ENCODE results near the gene COMMD9.
"Not testable (repeated sequence)": the region's sequence is repeated elsewhere in the genome, so short reads cannot be mapped to it uniquely, and the experiment has no call there.

The COMMD9 gene

DNA sequence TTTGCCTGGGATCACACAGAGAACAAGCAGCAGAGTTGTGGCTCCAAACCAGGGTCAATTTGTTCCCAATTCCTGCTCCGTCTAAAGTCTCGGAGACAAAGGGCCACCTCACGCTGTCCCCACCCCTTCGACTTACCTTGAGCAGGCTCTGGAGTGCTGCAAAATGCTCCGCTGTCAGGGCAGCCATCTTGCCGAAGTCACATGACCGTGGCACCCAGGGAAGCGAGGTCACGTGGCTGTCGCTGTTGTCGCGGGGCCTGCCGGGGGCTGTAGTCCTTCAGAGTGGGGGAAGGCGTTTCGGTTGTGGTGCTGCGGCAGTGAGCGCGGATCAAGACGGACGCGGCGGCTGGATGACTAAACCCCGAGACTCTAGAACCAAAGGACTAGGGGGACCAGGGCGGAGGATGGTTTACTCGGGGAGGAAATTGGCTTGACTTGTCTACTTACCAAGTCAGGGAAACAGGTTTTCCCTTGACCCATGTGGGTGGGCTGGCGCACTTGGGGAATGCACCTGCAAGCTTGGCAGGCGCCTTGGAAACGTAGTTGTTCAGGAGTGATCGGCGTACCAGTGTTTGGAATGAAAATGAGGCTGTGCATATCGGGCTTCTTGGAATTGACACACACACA lies at the start of gene COMMD9:
Gene COMMD9, minus strand, starts transcription at position 199 of the 627 bp plus-strand sequence. Its CDS starts 12 bp downstream, at position 187.
- peak; percentile 88 for DNase-seq (ENCODE audit: low read depth)

DNA sequence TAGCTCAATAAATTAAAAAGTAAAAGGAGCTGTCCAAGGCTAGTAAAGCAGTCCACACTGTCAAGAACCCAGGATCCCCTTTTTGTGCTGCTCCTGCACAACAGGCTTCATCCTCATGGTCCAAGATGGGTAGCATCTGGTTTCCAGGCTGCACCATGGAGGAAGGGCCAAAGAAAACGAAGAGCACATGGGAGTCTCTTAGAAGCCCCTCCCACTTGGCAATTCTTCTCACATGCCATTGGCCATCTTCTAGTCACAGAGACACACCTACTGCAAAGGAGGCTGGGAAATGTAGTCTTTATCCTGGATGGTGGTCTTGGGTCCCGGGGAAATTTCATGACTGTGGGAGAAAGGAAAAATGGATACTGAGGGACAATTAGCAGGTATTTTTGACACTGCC lies 44.7 kb upstream of the COMMD9 start:
- DNase-seq (ENCODE audit: low read depth), result no peak

DNA sequence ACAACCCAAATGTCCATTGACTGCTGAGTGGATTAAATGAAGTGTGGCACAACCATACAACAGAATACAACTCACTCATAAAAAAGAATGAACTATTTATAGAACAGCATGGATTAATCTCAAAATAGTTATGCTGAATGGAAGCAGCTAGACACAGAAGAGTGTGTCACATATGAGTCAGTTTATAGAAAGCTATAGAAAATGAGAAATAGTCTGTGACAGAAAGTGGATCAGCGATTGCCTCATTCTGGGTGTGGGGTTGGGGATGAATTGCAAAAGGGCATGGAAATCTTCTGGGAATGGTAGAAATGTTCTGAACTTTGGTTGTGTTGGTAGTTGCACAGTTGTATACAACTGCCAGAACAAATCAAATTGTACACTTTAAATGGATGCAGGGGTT lies 44.2 kb upstream of the COMMD9 start:
- no peak for DNase-seq (ENCODE audit: low read depth)

DNA sequence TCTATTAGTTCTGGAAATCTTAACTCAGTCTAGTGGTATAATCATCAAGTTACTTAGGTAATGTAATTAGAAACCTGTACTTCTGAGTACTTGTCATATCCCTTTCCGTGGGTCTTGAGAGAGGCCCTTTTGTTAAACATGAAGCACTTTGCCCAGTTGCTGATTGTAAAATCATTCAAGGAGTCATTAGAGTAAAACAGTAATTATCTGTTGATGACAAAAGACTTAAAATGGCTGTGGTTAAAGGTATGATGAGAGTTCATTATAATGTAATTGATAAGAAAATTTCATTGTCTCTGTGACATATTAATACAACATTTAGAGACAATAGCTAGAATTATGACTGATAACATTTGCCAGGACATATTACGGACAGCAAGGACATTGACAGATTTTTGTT lies 41.2 kb upstream of the COMMD9 start:
- DNase-seq (ENCODE audit: low read depth), result no peak

DNA sequence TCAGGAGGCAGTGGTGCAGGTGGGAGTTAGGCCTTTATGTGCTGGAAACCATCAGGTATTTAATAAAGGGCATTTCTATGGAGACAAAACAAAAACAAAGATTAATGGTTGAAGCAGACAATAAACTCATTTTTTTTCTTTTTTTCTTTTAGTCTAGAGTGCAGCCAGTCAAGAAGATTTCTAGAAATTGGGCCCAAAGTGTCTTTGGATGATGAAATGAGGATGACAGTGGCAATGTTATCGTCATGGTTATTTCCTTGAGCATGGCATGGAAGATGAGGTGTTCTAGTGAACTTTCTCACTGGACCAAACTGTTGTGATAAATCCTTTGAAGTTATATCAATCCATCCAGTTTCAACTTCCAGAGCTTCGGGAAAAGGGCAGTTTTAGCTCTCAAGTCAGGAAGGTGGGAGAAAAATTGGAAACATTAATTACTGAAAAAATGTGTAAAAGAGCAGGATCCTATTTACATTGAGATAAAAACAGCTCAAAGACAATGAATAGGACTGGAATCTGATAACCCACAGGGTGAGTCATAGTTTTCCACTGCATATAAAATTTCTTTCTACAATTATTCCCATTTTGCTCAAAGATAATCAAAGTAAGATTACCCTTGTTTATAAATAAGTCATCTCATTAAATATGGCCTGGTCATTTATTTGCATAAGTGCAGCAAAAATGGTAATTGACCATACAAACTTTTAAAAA lies 39.9 kb upstream of the COMMD9 start:
- no peak for DNase-seq (ENCODE audit: low read depth)

DNA sequence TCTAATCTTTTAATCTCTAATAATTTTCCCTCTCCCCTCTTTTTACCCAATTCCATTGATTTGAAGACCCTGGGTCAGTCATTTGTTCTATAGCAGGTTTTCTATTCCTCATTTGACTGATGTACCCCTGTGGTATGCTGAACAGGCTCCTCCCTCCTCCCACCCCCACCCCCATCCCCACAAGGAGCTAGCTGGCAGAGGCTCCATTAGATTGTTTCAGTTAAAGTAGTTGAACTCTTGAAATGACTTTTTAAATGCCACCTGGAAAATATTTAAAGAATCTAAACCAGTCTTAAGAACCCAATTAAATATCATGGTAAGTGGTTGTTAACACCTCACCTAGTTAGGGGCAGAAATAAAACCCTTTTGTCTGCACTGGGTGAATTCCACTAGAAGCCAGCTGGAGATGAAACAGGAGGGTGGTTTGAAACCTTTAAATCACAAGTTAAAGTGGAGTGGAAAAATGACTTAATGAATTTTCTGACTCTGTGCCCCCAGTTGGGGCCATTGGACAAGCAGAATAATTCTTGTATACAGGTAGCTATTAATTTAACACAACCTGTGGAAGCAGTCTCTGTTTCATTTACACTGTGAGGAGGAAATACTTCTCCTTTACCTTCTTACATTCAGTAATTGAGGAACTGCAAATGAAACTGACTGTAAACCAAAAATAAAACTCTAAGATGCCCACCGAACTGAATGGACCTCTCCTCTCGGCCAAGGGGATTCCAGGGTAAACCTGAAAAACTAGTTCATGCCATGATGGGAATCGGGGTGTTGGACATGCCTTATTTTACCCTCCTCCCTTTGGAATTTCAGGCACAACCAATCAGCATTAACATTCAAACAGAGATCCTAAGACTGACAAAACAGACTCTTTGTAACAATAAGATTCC lies 37.5 kb upstream of the COMMD9 start:
- no peak for DNase-seq (ENCODE audit: low read depth)

DNA sequence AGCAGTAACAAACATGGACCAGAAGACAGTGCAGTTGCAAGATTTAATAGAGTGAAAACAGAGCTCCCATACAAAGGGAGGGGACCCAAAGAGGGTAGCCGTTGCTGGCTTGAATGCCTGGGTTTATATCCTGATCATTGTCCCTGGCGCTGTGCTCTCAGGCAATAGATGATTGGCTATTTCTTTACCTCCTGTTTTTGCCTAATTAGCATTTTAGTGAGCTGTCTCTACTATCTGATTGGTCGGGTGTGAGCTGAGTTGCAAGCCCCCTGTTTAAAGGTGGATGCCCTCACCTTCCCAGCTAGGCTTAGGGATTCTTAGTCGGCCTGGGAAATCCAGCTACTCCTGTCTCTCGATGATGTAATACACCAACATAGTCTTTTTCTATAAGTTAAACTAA lies 36.2 kb upstream of the COMMD9 start:
- not testable (repeated sequence) for DNase-seq (ENCODE audit: low read depth)

DNA sequence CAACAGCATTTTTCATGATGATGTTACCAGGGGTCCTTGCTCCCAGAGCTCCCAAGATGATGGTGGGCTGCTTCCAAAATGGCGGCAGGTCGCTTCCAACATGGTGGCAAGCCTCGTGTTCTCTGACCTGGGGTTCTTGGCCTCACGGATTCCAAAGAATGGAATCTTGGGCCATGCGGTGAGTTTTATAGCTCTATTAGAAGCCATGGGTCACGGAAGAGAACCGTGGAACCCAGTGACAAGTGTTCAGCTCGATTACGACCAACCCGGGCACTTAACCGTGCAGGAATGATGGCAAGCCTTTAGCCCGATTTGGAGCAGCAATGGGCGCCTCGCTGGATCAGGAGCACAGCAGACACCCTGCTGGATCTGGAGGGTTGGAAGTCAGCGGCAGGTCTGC lies 35.7 kb upstream of the COMMD9 start:
- not testable (repeated sequence) for DNase-seq (ENCODE audit: low read depth)

DNA sequence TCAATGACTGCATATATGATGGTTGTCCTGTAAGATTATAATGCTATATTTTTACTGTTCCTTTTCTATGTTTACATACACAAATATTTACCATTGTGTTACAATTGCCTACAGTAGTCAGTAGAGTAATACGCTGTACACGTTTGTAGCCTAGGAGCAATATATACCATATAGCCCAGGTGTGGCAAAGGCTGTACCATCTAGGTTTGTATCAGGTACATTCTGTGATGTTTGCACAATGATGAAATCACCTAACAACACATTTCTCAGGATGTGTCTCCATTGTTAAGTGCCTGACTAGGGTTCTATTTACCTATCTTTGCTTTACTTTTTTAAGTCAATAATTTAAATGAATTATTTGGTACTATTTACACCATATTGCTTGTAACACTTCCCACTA lies 28.8 kb upstream of the COMMD9 start:
- DNase-seq (ENCODE audit: low read depth), result no peak

DNA sequence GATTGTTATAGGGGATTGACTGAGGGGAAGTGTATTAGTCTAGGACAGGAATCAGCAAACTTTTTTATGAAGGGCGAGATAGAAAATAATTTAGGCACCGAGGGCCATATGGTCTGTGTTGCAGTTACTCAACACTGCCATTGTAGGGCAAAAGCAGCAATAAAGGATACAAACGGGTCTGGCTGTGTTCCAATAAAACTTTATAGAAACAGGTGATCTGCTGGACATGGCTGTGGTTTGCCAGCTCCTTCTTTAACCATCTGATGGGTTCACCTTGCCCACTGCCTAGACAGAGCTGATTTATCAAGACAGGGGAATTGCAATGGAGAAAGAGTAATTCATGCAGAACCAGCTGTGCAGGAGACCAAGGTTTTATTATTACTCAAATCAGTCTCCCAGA lies 26.8 kb upstream of the COMMD9 start:
- no peak for DNase-seq (ENCODE audit: low read depth)

DNA sequence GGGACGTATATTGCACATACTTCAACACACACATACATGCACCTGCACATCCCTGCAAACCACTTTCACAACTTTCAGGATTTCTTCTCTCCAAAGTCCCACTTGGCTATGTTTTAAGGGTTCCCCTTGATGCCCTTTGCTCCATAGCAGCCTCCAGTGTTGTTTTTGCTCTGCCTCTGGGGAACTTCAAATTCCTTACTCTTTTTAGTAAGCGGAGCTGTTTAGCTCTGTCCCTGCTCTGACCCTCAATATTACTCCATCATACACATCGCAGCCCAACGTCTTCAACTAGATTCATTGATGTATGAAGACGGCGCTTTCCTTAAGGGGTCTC lies 25.2 kb upstream of the COMMD9 start:
- no peak for DNase-seq (ENCODE audit: low read depth)

DNA sequence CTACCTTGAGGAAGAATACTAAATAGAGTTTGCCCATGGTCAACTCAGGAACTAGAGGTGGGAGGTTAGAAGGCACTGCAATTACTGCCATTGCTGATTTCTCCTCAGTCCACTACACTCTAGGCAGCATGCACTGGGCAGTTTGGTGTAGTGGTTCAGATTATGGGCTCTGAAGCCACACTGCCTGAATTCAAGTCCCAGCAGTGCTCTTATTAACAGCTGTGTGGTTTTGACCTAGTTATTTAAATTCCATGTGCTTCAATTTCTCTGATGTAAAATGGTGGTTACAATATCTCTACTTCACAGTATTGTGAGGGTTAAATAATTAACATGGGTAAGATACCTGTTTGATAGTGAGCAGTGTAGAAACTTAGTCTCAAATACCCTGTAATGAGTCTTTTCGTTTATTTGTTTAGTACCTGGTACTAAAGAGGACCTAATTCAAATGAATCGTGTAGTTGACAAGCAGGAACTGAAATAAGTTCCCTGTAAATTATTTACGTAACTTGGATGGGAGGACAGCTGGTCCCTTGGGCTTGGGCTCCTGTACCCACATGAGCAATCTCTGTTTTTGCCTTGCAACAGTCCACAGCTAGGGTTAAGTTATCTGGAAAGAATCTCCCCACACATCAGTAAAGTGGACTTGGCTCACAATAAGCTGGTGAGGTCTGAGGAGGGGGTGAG lies 24.7 kb upstream of the COMMD9 start:
- no peak for DNase-seq (ENCODE audit: low read depth)

DNA sequence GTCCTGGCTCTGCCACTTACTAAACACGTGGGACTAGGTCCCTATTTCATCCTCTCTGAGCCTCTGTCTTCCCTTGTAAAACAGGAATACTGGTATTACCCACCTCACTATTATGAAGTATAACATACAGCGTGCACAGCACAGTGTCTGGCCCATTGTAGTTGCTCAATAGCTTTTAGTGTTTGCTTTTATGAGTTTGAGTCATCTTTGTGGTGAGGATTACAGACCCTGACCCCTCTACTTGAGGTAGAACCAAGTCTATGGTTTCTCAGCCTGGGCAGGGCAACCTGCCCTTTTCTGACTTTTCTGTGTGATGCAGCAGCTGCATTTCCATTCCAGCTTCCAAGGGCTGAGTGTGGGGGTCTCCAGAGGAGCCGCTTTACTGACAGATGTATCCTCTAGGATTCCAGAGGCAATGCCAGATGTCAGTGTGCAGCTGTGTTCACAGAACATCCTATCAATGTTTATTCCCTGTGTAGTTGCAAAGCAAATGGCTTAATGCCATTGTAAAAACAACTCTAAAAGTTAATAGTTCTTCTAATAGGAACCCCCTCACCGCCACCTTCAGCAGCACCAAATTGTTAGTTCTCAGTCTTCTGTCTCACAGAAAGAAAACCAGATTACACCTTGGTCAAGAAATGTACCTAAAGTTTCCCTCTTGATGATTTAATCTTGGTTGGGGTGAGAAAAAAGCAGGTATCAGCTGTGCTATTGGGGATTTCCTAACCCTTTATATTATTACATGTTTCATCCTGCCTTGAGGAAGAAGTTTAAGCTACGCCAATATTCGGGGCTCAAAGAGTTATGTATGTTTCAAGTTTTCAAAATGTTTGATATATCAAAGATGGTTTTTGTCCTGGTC lies 23.6 kb upstream of the COMMD9 start:
- no peak for DNase-seq (ENCODE audit: low read depth)

DNA sequence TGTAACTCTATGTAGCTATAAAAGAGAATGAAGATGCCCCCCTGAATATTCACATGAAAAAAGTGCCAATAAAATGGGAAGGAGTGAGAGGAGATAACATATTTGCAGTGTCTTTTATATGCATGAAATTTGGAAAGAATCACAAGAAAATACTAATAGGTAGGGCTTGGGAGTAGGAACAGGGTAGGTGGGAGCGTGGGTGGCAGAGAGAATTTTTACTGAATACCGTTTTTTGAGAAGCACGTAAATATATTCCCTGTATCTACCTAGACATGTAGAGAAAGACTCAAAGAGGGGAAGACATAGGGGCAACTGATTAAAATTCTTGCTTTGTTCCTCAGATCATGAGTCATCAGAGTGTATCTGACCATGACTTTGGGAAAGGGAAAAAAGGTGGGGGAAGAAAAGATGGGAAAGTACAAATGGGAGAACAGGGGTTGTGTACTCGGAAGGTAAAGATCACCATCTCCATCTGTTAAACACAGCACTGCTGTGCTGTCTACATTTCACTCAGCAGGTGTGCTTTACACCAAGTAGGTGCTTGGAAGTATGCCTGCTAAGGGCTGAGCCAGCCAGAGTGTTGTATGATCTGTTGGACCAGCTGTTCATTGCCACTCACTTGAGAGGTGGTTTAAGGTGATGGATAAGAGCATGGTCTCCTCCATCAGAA lies 22.8 kb upstream of the COMMD9 start:
- no peak for DNase-seq (ENCODE audit: low read depth)

DNA sequence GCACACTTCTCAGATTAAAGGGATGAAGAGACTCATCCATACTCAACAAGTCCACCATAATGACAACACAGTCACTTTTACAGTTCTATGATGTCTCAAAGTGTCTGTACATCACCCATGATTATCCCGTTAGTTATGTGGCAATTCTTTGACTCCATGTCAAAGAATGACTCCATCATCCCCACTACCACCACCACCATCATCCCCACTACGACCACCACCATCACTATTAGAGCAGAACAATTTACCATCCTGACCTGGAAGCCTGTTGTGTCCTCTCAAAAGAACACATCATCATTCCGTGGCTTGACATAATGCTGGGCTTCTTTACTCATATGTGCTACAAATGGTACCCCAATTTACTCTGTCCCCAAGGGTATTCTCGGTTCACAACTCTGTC lies 20.6 kb upstream of the COMMD9 start:
- no peak for DNase-seq (ENCODE audit: low read depth)

DNA sequence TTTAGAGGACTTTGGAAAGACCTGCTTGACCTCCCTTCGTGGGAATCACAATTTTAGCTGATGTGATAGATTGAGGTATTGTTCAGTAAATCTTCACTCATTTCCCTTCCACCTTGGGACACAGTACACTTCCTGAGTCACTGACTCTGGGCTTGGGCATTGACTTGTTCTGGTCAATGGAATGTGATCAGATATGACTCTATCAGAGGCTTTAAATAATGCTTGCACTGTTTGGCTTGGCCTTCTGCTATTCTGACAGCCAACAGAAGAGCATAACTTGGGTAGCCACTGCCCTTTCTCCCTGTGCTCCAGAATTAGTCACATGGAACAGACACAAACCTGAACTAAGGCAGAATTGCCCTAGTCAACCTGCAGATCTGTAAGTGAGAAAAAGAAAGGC lies 19.4 kb upstream of the COMMD9 start:
- no peak for DNase-seq (ENCODE audit: low read depth)

DNA sequence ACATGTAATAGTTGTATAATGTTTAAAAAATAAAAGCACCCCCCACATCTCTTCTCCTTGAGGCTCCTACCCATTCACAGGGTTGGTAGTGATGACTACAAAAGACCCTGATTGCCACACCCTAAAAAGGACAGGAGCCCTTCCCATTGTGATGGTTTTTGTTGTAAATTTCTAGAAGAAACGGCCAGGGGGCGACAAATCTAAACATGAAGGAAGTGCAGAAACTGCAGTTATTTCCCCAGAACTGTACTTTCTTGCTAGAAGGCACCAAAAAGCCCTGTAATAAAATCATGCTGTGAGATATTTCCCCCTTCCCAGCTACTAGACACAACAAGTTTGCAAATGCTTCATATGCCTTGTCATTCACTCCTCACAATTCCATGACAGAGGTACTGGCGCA lies 17.7 kb upstream of the COMMD9 start:
- no peak for DNase-seq (ENCODE audit: low read depth)

DNA sequence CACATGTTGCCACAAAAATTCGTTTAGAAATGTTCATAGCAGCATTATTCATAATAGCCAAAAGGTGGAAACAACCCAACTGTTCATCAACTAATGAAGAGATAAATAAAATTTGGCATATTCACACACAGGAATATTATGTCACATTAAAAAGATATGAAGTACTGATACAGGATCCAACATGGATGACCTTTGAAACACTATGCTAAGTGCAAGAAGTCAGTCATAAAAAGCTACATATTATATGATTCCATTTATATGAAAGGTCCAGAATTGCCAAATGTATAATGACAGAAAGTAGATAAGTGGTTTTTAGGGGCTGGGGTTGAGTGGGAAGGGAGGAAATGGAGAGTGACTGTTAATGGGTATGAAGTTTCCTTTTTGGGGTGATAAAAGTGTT lies 15.8 kb upstream of the COMMD9 start:
- DNase-seq (ENCODE audit: low read depth), result no peak

DNA sequence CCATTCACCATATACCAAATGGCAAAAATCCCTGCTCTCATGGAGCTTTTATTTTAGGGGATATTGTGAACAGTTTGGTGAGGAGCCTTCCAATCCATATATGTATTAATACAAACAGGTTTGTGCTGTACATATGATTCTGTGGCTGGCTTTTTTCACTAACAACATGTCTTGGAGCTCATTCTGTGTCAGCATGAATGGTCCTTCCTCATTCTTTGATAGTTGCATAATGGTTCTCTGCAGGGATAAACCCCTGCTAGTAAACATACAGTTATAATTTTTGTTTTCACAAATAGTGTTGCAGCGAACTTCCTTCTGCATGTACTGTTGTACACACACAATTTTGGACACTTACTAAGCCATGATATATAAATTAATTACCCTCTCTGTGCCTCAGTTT lies 15.1 kb upstream of the COMMD9 start:
- DNase-seq (ENCODE audit: low read depth), result no peak

DNA sequence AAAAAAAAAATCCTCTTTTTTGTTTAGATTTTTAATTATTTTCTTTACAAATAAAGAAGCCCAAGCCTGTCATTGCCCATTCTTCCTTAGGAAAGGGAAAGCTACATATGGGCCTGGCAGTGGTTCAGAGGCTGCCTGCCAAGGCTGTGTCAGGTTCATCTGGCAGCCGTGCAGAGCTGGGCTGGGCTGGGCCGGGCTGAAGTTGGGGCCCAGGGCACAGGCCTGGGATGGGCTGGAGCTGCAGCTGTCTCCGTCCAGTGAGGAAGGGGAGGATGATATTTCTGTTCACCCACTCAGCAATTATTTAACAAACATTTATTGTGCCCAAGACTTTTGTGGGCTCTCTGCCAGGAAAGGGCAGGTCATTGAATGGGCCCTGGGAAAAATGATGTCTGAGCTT lies 11.4 kb upstream of the COMMD9 start:
- no peak for DNase-seq (ENCODE audit: low read depth)

All from activated T-cell treated with anti-CD3 and anti-CD28 coated beads for 1 hour (primary cell).